Cardiac muscle cell (in vitro differentiated cells and primary cell): ENCODE results near the gene MRM2. TPM values are rescaled to one million over a fixed set of nuclear protein-coding genes. Genes with fewer than 3 reads are reported as not detected.

Source experiments
- DNase-seq, 2 donors: peaks; one replicate each; pipeline versions ENCODE4 v3.0.0 to v3.0.0-alpha.2; 2010 to 2017; ENCODE audit warnings: low read depth in 1 of 2, low spot score in 1 of 2
- H3K27ac ChIP-seq: fragments of 200-600 bp; sonication (generic); 2 replicates; pipeline ENCODE4 v1.5.1; 2016
- H3K27me3 ChIP-seq: fragments of 200-600 bp; sonication (generic); 2 replicates; pipeline ENCODE4 v1.6.0; 2016; ENCODE audit warnings: control low read depth
- H3K36me3 ChIP-seq: fragments of 200-600 bp; sonication (generic); 2 replicates; pipeline ENCODE4 v1.5.1; 2016; ENCODE audit warnings: control low read depth
- H3K4me1 ChIP-seq: fragments of 200-600 bp; sonication (generic); 2 replicates; pipeline ENCODE4 v1.8.1; 2017; ENCODE audit warnings: low read depth, mild to moderate bottlenecking, mixed run types
- H3K4me3 ChIP-seq: fragments of 200-600 bp; sonication (generic); 2 replicates; pipeline ENCODE4 v1.5.1; 2016; ENCODE audit warnings: mild to moderate bottlenecking
- H3K9me3 ChIP-seq: fragments of 200-600 bp; sonication (generic); 2 replicates; pipeline ENCODE4 v1.5.1; 2017; ENCODE audit warnings: low read depth, mild to moderate bottlenecking, control low read depth
- polyA plus RNA-seq: library from polyadenylated mRNA; unstranded; fragments of >200 nt; fragmentation: Nextera tagmentation; extraction: Ambion mirVana; gene quantifications from 2 replicates; pipeline ENCODE4 v1.2.1, GENCODE V29; 2016
- total RNA-seq: library from RNA; depleted of rRNA; stranded (reverse); fragments of >200 nt; gene quantifications from 2 replicates; pipeline ENCODE4 v1.2.3, GENCODE V29; 2016
- TF ChIP-seq, protein P1 (sequence below): IDR thresholded peaks from 2 replicates; pipeline ENCODE4 v1.5.1; 2012; ENCODE audit warnings: low read depth, mild to moderate bottlenecking, low read length

The MRM2 gene
- total and polyA plus RNA-seq, 2 experiments from 2014 or later: 24.2 to 53.5 TPM

- no peaks in the 10 kb centered on the region for H3K27me3 ChIP-seq
- TF ChIP-seq, protein P1, sequence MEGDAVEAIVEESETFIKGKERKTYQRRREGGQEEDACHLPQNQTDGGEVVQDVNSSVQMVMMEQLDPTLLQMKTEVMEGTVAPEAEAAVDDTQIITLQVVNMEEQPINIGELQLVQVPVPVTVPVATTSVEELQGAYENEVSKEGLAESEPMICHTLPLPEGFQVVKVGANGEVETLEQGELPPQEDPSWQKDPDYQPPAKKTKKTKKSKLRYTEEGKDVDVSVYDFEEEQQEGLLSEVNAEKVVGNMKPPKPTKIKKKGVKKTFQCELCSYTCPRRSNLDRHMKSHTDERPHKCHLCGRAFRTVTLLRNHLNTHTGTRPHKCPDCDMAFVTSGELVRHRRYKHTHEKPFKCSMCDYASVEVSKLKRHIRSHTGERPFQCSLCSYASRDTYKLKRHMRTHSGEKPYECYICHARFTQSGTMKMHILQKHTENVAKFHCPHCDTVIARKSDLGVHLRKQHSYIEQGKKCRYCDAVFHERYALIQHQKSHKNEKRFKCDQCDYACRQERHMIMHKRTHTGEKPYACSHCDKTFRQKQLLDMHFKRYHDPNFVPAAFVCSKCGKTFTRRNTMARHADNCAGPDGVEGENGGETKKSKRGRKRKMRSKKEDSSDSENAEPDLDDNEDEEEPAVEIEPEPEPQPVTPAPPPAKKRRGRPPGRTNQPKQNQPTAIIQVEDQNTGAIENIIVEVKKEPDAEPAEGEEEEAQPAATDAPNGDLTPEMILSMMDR: no peak
- no peak for DNase-seq
- H3K4me1 ChIP-seq: no peaks in the 10 kb centered on the region
- no peak overlapping the region for H3K4me3 ChIP-seq
- H3K36me3 ChIP-seq: no peaks in the 10 kb centered on the region
- H3K9me3 ChIP-seq: no peaks in the 10 kb centered on the region
- no peak overlapping the region for H3K27ac ChIP-seq
These were observed 22.2 kb upstream of the MRM2 start for GRCh38 chr7:2264158-2264557.

DNA sequence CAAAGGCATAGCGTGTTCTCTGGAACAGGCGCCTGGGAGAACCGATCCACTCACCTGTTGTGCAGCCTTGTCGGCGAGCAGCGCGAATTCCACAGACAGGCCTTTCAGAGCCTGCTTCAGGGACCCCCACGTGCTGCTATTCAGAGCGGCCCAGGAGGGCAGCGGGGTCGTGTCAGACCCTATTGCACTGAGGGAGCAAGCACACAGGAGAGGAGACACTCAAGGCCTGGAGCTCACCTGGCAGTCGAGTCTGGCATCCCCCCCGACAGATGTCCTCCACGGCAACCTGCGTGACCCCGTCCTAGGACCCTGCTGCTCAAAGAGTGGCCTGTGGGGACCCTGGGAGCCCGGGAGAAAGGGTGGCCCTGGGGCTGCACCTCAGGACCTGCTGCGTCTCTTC is 21.2 kb upstream of the MRM2 start:
- no peak for DNase-seq
- Histone ChIP-seq H3K9me3 (no peaks in the 10 kb centered on the region), H3K27me3 (no peaks in the 10 kb centered on the region), H3K36me3 (no peaks in the 10 kb centered on the region), H3K27ac (no peak overlapping the region), H3K4me3 (no peak overlapping the region), H3K4me1 (no peaks in the 10 kb centered on the region)
- TF ChIP-seq, protein P1: no peak

- Histone ChIP-seq H3K36me3 (no peaks in the 10 kb centered on the region), H3K4me3 (no peak overlapping the region), H3K27me3 (no peaks in the 10 kb centered on the region), H3K4me1 (no peaks in the 10 kb centered on the region), H3K27ac (no peak overlapping the region), H3K9me3 (no peaks in the 10 kb centered on the region)
- DNase-seq: no peak
- TF ChIP-seq, protein P1: no peak
These were observed 19.6 kb upstream of the MRM2 start for GRCh38 chr7:2261611-2262010.

DNA sequence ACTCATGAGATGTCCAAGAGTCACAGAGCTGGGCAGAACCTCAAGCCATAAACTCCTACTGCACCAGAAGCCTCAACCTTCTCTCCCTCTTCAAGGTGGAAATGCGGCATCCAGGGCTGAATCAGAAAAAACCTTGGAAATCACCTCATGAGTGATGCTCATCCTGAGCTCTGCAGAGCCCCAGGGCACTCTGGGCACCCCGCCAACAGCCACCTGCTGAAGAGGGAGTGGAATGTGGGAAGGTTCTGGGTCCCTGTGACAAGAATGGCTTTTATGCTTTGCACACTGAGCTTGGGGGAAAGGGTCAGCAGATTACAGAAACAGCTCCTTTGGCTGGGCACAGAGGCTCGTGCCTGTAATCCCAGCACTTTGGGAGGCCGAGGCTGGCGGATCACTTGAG is 18.8 kb upstream of the MRM2 start:
- no peaks in the 10 kb centered on the region for H3K4me1 ChIP-seq
- H3K9me3 ChIP-seq: no peaks in the 10 kb centered on the region
- DNase-seq: peak in 1 of 2 donors; percentile 33
- H3K4me3 ChIP-seq: no peak overlapping the region
- TF ChIP-seq, protein P1: no peak
- no peaks in the 10 kb centered on the region for H3K27me3 ChIP-seq
- H3K27ac ChIP-seq: no peak overlapping the region
- no peaks in the 10 kb centered on the region for H3K36me3 ChIP-seq

DNA sequence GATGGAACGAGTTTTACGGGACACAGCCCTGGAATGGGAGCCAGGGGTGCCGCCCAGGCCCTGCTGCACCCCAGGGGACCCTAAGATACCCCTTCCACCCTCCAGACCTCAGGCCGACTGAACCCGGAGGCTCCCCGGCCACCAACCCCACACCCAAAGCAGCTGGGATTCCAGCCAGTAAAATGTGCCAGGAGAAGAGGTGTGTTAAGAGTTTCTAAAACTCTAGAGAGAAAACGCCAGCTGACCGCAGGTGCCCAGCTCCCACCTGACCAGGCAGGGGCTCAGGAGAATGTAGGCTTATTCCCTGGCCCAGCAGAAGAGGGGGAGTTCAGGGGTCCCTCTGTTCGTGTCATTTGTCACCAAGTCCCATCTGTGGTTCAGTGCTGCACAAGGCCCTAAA is 17.5 kb upstream of the MRM2 start:
- no peaks in the 10 kb centered on the region for H3K4me1 ChIP-seq
- H3K9me3 ChIP-seq: no peaks in the 10 kb centered on the region
- H3K4me3 ChIP-seq: no peak overlapping the region
- DNase-seq: no peak
- no peaks in the 10 kb centered on the region for H3K36me3 ChIP-seq
- TF ChIP-seq, protein P1: no peak
- no peak overlapping the region for H3K27ac ChIP-seq
- no peaks in the 10 kb centered on the region for H3K27me3 ChIP-seq

- Histone ChIP-seq H3K27ac (no peak overlapping the region), H3K4me1 (no peaks in the 10 kb centered on the region), H3K36me3 (no peaks in the 10 kb centered on the region), H3K9me3 (no peaks in the 10 kb centered on the region), H3K4me3 (no peak overlapping the region), H3K27me3 (no peaks in the 10 kb centered on the region)
- DNase-seq: no peak
- TF ChIP-seq, protein P1: no peak
These were observed 16.8 kb upstream of the MRM2 start for GRCh38 chr7:2258661-2259365.
